Right cardiac atrium (tissue), 5 donors: ENCODE data around the gene RGS10. TPM values are rescaled to one million over a fixed set of nuclear protein-coding genes. Genes with fewer than 3 reads are reported as not detected.
A peak's percentile ranks its signal among the peaks of the same experiment; 100 is the strongest.

Experiments
- ATAC-seq, 2 donors: fragments of 200-7000 bp; cut with Tn5 transposase; one replicate each; pipeline versions ENCODE4 v1.8.0 to v1.9.1; 2020; ENCODE audit warnings: moderate library complexity in 2 of 2, mild to moderate bottlenecking in 1 of 2
- DNase-seq, 3 donors: peaks; one replicate each; pipeline ENCODE4 v3.0.0-alpha.2; 2020
- H3K27ac ChIP-seq: one replicate; pipeline ENCODE4 v1.5.1; 2013; ENCODE audit warnings: mild to moderate bottlenecking, low read length, control low read depth, moderate library complexity
- H3K27me3 ChIP-seq: one replicate; pipeline ENCODE4 v1.6.1; 2013; ENCODE audit not compliant: control insufficient read depth, insufficient read depth
- H3K4me1 ChIP-seq: one replicate; pipeline ENCODE4 v1.6.1; 2013; ENCODE audit warnings: low read length; ENCODE audit not compliant: control insufficient read depth, insufficient read depth
- H3K4me3 ChIP-seq: one replicate; pipeline ENCODE4 v1.5.1; 2013; ENCODE audit warnings: low read length, control low read depth
- H3K9me3 ChIP-seq: one replicate; pipeline ENCODE4 v1.6.1; 2013; ENCODE audit warnings: low read length; ENCODE audit not compliant: control insufficient read depth
- whole genome bisulfite sequencing: extraction: QIAGEN DNeasy Blood & Tissue Kit; methylation state at CpG from one replicate; pipeline ENCODE4 v1.1.7; 2013; 5-methylcytosine and 5-hydroxymethylcytosine counted together
- intact Hi-C, 4 donors: fragments of 100-400 bp; cut with DNase I; formaldehyde crosslinking; loops; one replicate each; pipeline versions ENCODE4 v1.11.0 to v1.14.0; 2022 to 2023
- polyA plus RNA-seq: library from polyadenylated mRNA; stranded (reverse); fragments of 200-250 nt; gene quantifications from one replicate; pipeline ENCODE4 v1.2.3, GENCODE V29; 2013
- total RNA-seq, 4 donors: library from RNA; stranded (reverse); fragmentation: NEBNext Ultra II Directional; extraction: Animal tissue kit (Norgen Biotek cat#: 25700); gene quantifications; one replicate each; pipeline ENCODE4 v1.2.1, GENCODE V29; 2021
- donor health status: healthy with polysubstance abuse.
- donor health status: DM: no; HTN: yes; CAD: no.
- donor health status: DM: no; HTN: no; CAD: no.
- donor health status: DM: no; HTN: yes; CAD: no; lungs with severe emphysema.
- donor health status: DM: yes; HTN: yes; CAD: no.

RGS10 gene
- total and polyA plus RNA-seq, 5 donors = 4.2 to 7.8 (median 6.1) TPM

- DNase-seq (no peak), ATAC-seq (peak; percentile 34 to 38)
- Histone ChIP-seq H3K4me3 (no peak overlapping the region), H3K9me3 (no peaks in the 10 kb centered on the region), H3K4me1 (peaks cover 4% of the 10 kb centered on the region), H3K27me3 (no peaks in the 10 kb centered on the region), H3K27ac (no peak overlapping the region)
- 77% methylated on average over 21 of the region's 21 CpGs for WGBS
- intact Hi-C loops = no loop called here
Measured at GRCh38 chr10:119517235-119518141, 25.0 kb downstream of the RGS10 start.

DNA sequence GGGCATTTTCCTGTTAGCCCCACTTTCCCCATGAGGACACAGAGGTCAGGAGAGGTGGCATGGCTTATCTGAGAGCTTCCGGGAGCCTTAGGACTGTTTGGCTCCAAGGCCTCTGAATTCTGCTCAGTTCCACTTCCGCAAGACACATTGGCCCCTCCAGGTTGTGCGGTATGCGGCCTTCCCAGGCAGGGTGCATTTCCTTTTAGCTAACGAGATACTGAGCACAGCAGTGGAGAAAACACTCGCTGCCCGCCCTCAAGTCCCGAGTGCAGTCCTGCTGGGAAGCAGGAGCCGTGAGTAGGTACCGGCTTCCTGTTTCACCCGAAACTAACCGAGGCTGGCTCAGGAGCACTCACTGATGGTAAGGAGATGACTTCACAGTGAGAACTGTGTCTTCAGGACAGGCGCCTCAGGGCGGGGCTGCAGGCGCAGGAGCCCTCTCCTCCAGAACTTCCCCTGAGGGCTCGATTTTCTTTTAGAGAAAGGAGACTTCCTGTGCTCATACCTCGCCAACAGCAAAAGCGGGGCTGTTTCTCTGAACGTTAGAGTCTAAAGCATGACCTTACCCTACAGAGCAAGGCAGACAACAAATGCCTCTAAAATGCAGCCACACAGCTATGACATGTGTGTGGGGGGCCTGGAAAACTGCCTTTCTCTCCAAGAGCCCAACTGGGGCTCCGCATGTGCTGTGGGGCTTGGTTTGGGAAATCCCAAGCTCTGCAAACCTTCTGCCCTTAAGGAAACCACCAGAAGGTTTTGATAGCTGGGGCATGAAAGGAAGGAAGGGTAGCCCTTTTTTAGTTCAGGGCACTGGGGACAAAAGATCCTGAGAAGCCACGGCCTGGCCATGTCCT, 25.9 kb downstream of the RGS10 start:
- DNase-seq (no peak), ATAC-seq (peak; percentile 54 to 65)
- no peaks in the 10 kb centered on the region for H3K27me3 ChIP-seq
- H3K4me1 ChIP-seq = peaks cover 4% of the 10 kb centered on the region
- 52% methylated on average over 21 of the region's 21 CpGs for WGBS
- H3K9me3 ChIP-seq = no peaks in the 10 kb centered on the region
- no peak overlapping the region for H3K27ac ChIP-seq
- no peak overlapping the region for H3K4me3 ChIP-seq
- intact Hi-C loops = no loop called here

DNA sequence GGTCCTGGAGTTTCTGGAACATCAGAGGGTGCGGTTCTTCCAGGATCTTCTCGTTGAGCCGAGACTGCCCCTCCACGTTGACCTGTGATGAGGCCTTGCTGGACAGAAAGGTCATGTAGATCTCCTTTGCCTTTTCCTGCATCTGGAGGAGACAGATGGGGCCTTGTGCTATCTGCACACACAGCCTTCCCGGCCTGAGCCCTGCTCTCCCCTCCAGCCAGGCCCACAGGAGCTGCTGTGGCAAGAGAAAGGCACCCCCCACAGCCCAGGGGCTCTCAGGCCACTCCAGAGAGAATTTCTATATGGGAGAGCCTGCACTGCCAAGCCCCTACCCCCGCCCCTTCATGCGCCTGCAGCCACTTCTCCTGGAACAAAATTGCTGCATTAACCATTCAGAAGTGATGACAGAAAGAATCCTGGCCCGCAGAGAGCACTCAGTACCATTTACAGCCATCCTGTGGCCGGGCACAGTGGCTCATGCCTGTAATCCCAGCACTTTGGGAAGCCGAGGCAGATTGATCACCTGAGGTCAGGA, 26.9 kb downstream of the RGS10 start:
- ATAC-seq (no peak), DNase-seq (no peak)
- Histone ChIP-seq H3K4me3 (no peak overlapping the region), H3K27ac (no peak overlapping the region), H3K9me3 (no peaks in the 10 kb centered on the region), H3K27me3 (no peaks in the 10 kb centered on the region), H3K4me1 (peaks cover 4% of the 10 kb centered on the region)
- 78% methylated on average over 10 of the region's 10 CpGs for WGBS
- intact Hi-C loops = no loop called here

- H3K4me3 ChIP-seq = no peak overlapping the region
- WGBS = 92% methylated on average over 6 of the region's 6 CpGs
Measured at GRCh38 chr10:119514819-119515218, 27.7 kb downstream of the RGS10 start.

DNA sequence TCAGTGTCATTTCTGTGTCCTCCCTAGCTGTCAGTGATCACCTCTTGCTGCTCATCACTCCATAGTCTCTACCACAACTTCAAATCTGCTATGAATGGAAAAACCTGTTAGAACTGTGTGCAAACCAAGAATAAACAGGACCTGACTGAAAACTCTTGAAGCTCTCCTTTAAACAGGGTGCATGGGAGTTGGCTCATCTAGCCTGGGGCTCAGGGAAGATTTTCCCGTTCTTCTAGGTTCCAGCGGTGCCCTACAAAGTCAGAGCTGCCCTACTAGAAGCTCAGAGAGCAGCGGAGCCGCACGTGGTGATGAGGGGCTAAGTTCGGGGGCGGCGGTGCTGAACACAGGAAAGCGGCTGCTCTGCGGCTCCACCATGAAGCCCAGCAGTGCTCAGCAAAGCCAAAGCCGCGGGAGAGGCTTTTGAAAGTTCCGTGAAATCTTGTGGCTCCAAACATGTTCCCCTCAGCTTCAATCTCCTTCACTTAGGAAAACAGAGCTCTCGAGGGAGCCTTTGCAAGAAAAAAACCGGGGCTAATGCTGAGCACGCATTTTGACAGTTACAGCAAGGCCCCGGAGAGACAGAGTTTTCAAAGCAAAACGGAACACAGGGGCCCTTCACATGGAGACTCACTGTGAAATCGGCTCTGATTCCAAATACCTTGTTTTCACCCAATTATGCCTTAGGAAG, 30.5 kb downstream of the RGS10 start:
- ATAC-seq = no peak
- Histone ChIP-seq H3K9me3 (no peaks in the 10 kb centered on the region), H3K4me3 (no peak overlapping the region), H3K27me3 (no peaks in the 10 kb centered on the region), H3K27ac (no peak overlapping the region), H3K4me1 (peaks cover 4% of the 10 kb centered on the region)
- intact Hi-C loops = no loop called here
- 83% methylated on average over 19 of the region's 19 CpGs for WGBS
- no peak for DNase-seq

More at GRCh38 chr10:119514819-119515218, 27.7 kb downstream of the RGS10 start:
- ATAC-seq (no peak), DNase-seq (no peak)
- Histone ChIP-seq H3K9me3 (no peaks in the 10 kb centered on the region), H3K27ac (no peak overlapping the region), H3K27me3 (no peaks in the 10 kb centered on the region), H3K4me1 (peaks cover 4% of the 10 kb centered on the region)
- intact Hi-C loops = no loop called here

- Histone ChIP-seq H3K27ac (peak overlapping the region; percentile 37), H3K4me1 (no peaks in the 10 kb centered on the region), H3K4me3 (no peak overlapping the region), H3K9me3 (no peaks in the 10 kb centered on the region), H3K27me3 (no peaks in the 10 kb centered on the region)
- peak; percentile 87 to 88 for ATAC-seq
- DNase-seq = peak; percentile 63 to 80 (median 78)
- 64% methylated on average over 10 of the region's 10 CpGs for WGBS
- intact Hi-C loops = no loop called here
Measured at GRCh38 chr10:119509909-119510451, 32.5 kb downstream of the RGS10 start.

GRCh38 chr10:119507115-119507514, 35.4 kb downstream of the RGS10 start:
- WGBS = 94% methylated on average over 5 of the region's 5 CpGs
- Histone ChIP-seq H3K27ac (no peak overlapping the region), H3K4me1 (no peaks in the 10 kb centered on the region), H3K4me3 (no peak overlapping the region), H3K27me3 (no peaks in the 10 kb centered on the region), H3K9me3 (no peaks in the 10 kb centered on the region)
- ATAC-seq (no peak), DNase-seq (no peak)
- intact Hi-C loops = no loop called here

- WGBS = 81% methylated on average over 21 of the region's 21 CpGs
- DNase-seq = no peak
Measured at GRCh38 chr10:119505588-119506315, 36.8 kb downstream of the RGS10 start.

DNA sequence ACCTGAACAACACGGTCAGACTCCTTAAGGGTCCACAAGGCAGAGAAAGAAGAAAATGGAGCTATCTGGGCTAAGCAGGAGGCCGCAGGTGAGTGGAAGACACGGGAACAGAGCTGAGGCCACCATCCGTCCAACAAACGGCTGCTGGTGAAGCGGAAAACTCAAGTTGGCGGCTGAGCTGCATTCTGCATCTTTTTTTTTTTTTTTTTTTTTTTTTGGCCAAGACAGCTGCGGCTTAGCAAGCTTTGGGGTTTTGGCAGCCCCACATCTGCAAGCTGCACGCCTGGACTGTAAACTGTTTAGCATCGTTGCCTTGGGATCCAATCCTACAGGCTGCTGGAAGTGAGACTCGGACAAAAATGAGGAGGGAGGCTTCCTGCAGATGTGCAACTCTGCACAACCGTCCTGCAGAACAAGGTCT, 37.4 kb downstream of the RGS10 start:
- no peaks in the 10 kb centered on the region for H3K4me1 ChIP-seq
- WGBS = 70% methylated on average over 12 of the region's 12 CpGs
- peak in 1 of 2 donors; percentile 30 for ATAC-seq
- H3K27ac ChIP-seq = no peak overlapping the region
- peak in 1 of 3 donors; percentile 78 for DNase-seq
- H3K9me3 ChIP-seq = no peaks in the 10 kb centered on the region
- H3K4me3 ChIP-seq = no peak overlapping the region
- intact Hi-C loops = no loop called here
- no peaks in the 10 kb centered on the region for H3K27me3 ChIP-seq

More at GRCh38 chr10:119505588-119506315, 36.8 kb downstream of the RGS10 start:
- Histone ChIP-seq H3K9me3 (no peaks in the 10 kb centered on the region), H3K4me1 (no peaks in the 10 kb centered on the region), H3K27ac (no peak overlapping the region), H3K4me3 (no peak overlapping the region), H3K27me3 (no peaks in the 10 kb centered on the region)
- intact Hi-C loops = no loop called here
- ATAC-seq = no peak

- no peak overlapping the region for H3K4me3 ChIP-seq
- no peaks in the 10 kb centered on the region for H3K9me3 ChIP-seq
- ATAC-seq = no peak
- H3K4me1 ChIP-seq = no peaks in the 10 kb centered on the region
- H3K27ac ChIP-seq = no peak overlapping the region
- WGBS = 87% methylated on average over 10 of the region's 10 CpGs
- intact Hi-C loops = no loop called here
- DNase-seq = no peak
- no peaks in the 10 kb centered on the region for H3K27me3 ChIP-seq
Measured at GRCh38 chr10:119504651-119505050, 37.9 kb downstream of the RGS10 start.
